ENCODE data around the gene CLRN1.

The CLRN1 gene

GRCh38 chr3:150975086-150975991 lies 2.8 kb upstream of the CLRN1 start:
- no peak for DNase-seq (ENCODE audit: low read depth)

- DNase-seq (ENCODE audit: low read depth) = no peak
Observed at GRCh38 chr3:150970665-150971324, 1.7 kb downstream of the CLRN1 start.

GRCh38 chr3:150968341-150969035 lies 4.0 kb downstream of the CLRN1 start:
- no peak for DNase-seq (ENCODE audit: low read depth)

GRCh38 chr3:150965436-150965835 lies 7.1 kb downstream of the CLRN1 start:
- DNase-seq (ENCODE audit: low read depth) = no peak

- DNase-seq (ENCODE audit: low read depth) = no peak
Observed at GRCh38 chr3:150961949-150962348, 10.6 kb downstream of the CLRN1 start.

GRCh38 chr3:150960708-150961684 lies 11.5 kb downstream of the CLRN1 start:
- no peak for DNase-seq (ENCODE audit: low read depth)

- DNase-seq (ENCODE audit: low read depth) = no peak
Observed at GRCh38 chr3:150958683-150959082, 13.8 kb downstream of the CLRN1 start.

- DNase-seq (ENCODE audit: low read depth) = no peak
Observed at GRCh38 chr3:150956376-150956775, 16.2 kb downstream of the CLRN1 start.

- no peak for DNase-seq (ENCODE audit: low read depth)
Observed at GRCh38 chr3:150951923-150952322, 20.6 kb downstream of the CLRN1 start.

- no peak for DNase-seq (ENCODE audit: low read depth)
Observed at GRCh38 chr3:150945226-150946032, 27.1 kb downstream of the CLRN1 start.

- DNase-seq (ENCODE audit: low read depth) = no peak
Observed at GRCh38 chr3:150942221-150942620, 30.3 kb downstream of the CLRN1 start.

- no peak for DNase-seq (ENCODE audit: low read depth)
Observed at GRCh38 chr3:150936693-150937092, 35.8 kb downstream of the CLRN1 start.

- no peak for DNase-seq (ENCODE audit: low read depth)
Observed at GRCh38 chr3:150933473-150933995, 39.0 kb downstream of the CLRN1 start.

- DNase-seq (ENCODE audit: low read depth) = no peak
Observed at GRCh38 chr3:150931745-150932144, 40.8 kb downstream of the CLRN1 start.

- DNase-seq (ENCODE audit: low read depth) = no peak
Observed at GRCh38 chr3:150930839-150931238, 41.7 kb downstream of the CLRN1 start.

- no peak for DNase-seq (ENCODE audit: low read depth)
Observed at GRCh38 chr3:150928234-150928633, 44.3 kb downstream of the CLRN1 start.

- DNase-seq (ENCODE audit: low read depth) = no peak
Observed at GRCh38 chr3:150926328-150926727, 46.2 kb downstream of the CLRN1 start.

GRCh38 chr3:150925751-150926201 lies 46.8 kb downstream of the CLRN1 start:
- DNase-seq (ENCODE audit: low read depth) = peak; percentile 16

- DNase-seq (ENCODE audit: low read depth) = no peak
Observed at GRCh38 chr3:150922611-150923010, 49.9 kb downstream of the CLRN1 start.

- DNase-seq (ENCODE audit: low read depth) = no peak
Observed at GRCh38 chr3:150921209-150921608, 51.3 kb downstream of the CLRN1 start.

Data from activated gamma-delta T cell treated with anti-CD3 and anti-CD28 coated beads, Interleukin-2, amount 50 U/mL, for 16 hours (primary cell).